ENCODE results near the gene RASAL2.

DNA sequence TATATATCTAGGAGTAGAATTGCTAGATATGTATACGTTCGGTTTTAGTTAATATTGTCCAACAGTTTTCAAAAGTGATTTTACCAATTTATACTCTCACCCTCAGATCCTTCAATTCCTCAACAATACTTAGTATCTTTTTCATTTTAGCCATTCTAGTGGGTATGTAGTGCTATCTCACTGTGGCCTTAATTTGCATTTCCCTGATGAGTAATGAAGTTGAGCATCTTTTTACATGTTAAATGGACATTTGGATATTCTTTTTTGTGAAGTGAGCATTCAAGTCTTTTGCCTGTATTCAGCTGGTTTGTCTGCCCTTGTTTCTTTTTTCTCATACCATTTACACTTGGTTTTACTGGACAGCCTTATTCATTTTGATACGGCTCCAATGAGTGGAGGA lies 172.2 kb downstream of the RASAL2 start:
- no peak for TF ChIP-seq EP300 (IDR thresholded peaks at IDR 0.05)
- TF ChIP-seq POLR2A (IDR thresholded peaks at IDR 0.05; ENCODE audit: low read length) = no peak
- TF ChIP-seq RCOR1 (IDR thresholded peaks at IDR 0.05; ENCODE audit: low read depth, low read length) = no peak

All from A549 (cell line).